ENCODE measurements around the gene CACNA1B.

DNA sequence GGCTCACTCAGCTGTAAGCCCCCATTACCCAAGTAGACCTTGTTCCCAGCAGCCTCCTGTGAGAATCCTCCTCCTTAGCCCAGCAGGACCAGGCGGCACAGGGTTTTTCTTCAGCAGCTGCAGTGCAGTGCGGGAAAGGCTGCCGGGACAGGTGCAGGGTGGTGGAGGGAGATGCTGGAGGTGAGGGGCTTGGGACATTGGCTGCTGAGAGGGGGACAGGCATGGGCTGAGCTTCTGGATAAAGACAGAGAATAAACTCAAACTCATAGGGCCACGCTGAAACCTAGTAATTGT is 174.7 kb downstream of the CACNA1B start:
- TF ChIP-seq POLR2A (IDR thresholded peaks at IDR 0.05; ENCODE audit: borderline replicate concordance, extremely low read depth, insufficient read depth, insufficient read length) (no peak), POLR2AphosphoS5 (IDR thresholded peaks at IDR 0.05; ENCODE audit: low read depth, low read length) (no peak), EZH2 (IDR thresholded peaks at IDR 0.05) (no peak), YY1 (IDR thresholded peaks at IDR 0.05; ENCODE audit: extremely low read depth, insufficient replicate concordance, low read depth, low read length) (no peak)
- TF ChIP-seq, protein P1, sequence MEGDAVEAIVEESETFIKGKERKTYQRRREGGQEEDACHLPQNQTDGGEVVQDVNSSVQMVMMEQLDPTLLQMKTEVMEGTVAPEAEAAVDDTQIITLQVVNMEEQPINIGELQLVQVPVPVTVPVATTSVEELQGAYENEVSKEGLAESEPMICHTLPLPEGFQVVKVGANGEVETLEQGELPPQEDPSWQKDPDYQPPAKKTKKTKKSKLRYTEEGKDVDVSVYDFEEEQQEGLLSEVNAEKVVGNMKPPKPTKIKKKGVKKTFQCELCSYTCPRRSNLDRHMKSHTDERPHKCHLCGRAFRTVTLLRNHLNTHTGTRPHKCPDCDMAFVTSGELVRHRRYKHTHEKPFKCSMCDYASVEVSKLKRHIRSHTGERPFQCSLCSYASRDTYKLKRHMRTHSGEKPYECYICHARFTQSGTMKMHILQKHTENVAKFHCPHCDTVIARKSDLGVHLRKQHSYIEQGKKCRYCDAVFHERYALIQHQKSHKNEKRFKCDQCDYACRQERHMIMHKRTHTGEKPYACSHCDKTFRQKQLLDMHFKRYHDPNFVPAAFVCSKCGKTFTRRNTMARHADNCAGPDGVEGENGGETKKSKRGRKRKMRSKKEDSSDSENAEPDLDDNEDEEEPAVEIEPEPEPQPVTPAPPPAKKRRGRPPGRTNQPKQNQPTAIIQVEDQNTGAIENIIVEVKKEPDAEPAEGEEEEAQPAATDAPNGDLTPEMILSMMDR (IDR thresholded peaks at IDR 0.05 in 2 of 3, conservative IDR thresholded peaks at IDR 0.05 in 1 of 3; ENCODE audit: borderline replicate concordance in 1 of 3, insufficient read depth in 1 of 3, low read depth in 2 of 3, low read length in 2 of 3) = no peak
